K562 (cell line): ENCODE results near the gene UBASH3A. TPM values are rescaled to one million over a fixed set of nuclear protein-coding genes. Genes with fewer than 3 reads are reported as not detected.

ENCODE experiments used
- ATAC-seq: fragments of 200-7000 bp; cut with Tn5 transposase; 3 replicates; pipeline ENCODE4 v1.9.1; 2020; ENCODE audit warnings: moderate library complexity
- BruUV-seq: library from RNA; stranded (reverse); fragments of 400-500 nt; replicated peaks from 2 replicates; lab custom pipeline; 2021; lab: Mats Ljungman, UMichigan
- CTCF ChIA-PET: fragments of 300-600 bp; formaldehyde crosslinking; extraction: SDS; loops from one replicate; lab custom pipeline; 2021; ENCODE audit warnings: low intra/inter-chr PET ratio; lab: Yijun Ruan, JAX
- POLR2A ChIA-PET: fragments of 300-600, 350-650 bp; sonication (Branson Sonifier 250); formaldehyde crosslinking; extraction: SDS; loops from one replicate; lab custom pipeline; 2021; ENCODE audit warnings: antibody characterized with exemption, inconsistent platforms; lab: Yijun Ruan, JAX
- DNase-seq, 4 experiments: peaks; one replicate each; pipeline versions ENCODE4 v3.0.0 to v3.0.0-alpha.2; 2011 to 2018; ENCODE audit warnings: low spot score in 3 of 4, mixed read lengths in 3 of 4; ENCODE audit errors: extremely low read depth in 1 of 4
- FAIRE-seq: peaks from 2 replicates; lab custom pipeline; 2011; peaks lifted over from hg19 to GRCh38; lab: Jason Lieb, UNC
- H2AFZ ChIP-seq: 2 replicates; pipeline ENCODE4 v1.6.0; 2011; ENCODE audit warnings: low read depth, low read length, control low read depth, inconsistent platforms
- H3K27ac ChIP-seq: fragments of 200-600 bp; 3 replicates; pipeline ENCODE4 v1.8.0; 2011; ENCODE audit warnings: low read depth, mild to moderate bottlenecking, control low read depth, inconsistent platforms, low read length, moderate library complexity, mixed read lengths; ENCODE audit errors: extremely low read depth
- H3K27me3 ChIP-seq, 2 experiments: fragments of 300-600 bp in 1 of 2; 2 replicates in 1 of 2; 3 replicates in 1 of 2; pipeline versions ENCODE4 v1.6.0 to v1.8.0; 2011; ENCODE audit warnings: inconsistent platforms in 2 of 2, low read length in 2 of 2, mild to moderate bottlenecking in 1 of 2, mixed read lengths in 1 of 2, moderate library complexity in 1 of 2; ENCODE audit not compliant: control insufficient read depth in 2 of 2, insufficient read depth in 2 of 2
- H3K36me3 ChIP-seq: fragments of 300-600 bp; 3 replicates; pipeline ENCODE4 v1.8.0; 2011; ENCODE audit warnings: mild to moderate bottlenecking, low read length, inconsistent platforms; ENCODE audit not compliant: control insufficient read depth, insufficient read depth
- H3K4me1 ChIP-seq, 2 experiments: fragments of 200-600 bp in 1 of 2; replicated peaks in 1 of 2; 2 replicates in 1 of 2; 3 replicates in 1 of 2; pipeline versions ENCODE4 v1.5.1 to v1.8.0; 2011; ENCODE audit warnings: inconsistent platforms in 2 of 2, low read length in 2 of 2, mild to moderate bottlenecking in 1 of 2, mixed read lengths in 1 of 2, moderate library complexity in 1 of 2; ENCODE audit not compliant: control insufficient read depth in 2 of 2, insufficient read depth in 2 of 2
- H3K4me2 ChIP-seq: 2 replicates; pipeline ENCODE4 v1.6.1; 2011; ENCODE audit warnings: low read length, control low read depth, inconsistent platforms, mixed read lengths; ENCODE audit not compliant: insufficient read depth
- H3K4me3 ChIP-seq: fragments of 200-600 bp; sonication (generic), shearing (Covaris generic); 2 replicates; pipeline ENCODE4 v1.5.1; 2016; ENCODE audit warnings: control low read depth, inconsistent platforms
- H3K79me2 ChIP-seq: fragments of 200-600 bp; 3 replicates; pipeline ENCODE4 v1.8.0; 2011; ENCODE audit warnings: low read length, inconsistent platforms; ENCODE audit not compliant: control insufficient read depth, insufficient read depth
- H3K9ac ChIP-seq, 2 experiments: 2 replicates each; pipeline versions ENCODE4 v1.6.0 to v1.6.1; 2011; ENCODE audit warnings: low read depth in 2 of 2, low read length in 2 of 2, control low read depth in 1 of 2, inconsistent platforms in 1 of 2, mild to moderate bottlenecking in 1 of 2, mixed read lengths in 1 of 2; ENCODE audit not compliant: insufficient read depth in 1 of 2
- H3K9me1 ChIP-seq: one replicate; pipeline ENCODE4 v1.6.0; 2011; ENCODE audit warnings: inconsistent platforms, mild to moderate bottlenecking, low read length, moderate library complexity; ENCODE audit not compliant: control insufficient read depth, insufficient read depth
- H3K9me3 ChIP-seq: replicated peaks from 2 replicates; pipeline ENCODE4 v1.5.1; 2011; ENCODE audit warnings: low read depth, low read length, inconsistent platforms; ENCODE audit not compliant: control insufficient read depth, insufficient read depth
- H4K20me1 ChIP-seq: replicated peaks from 2 replicates; pipeline ENCODE4 v1.6.1; 2011; ENCODE audit warnings: low read length, inconsistent platforms, mixed read lengths; ENCODE audit not compliant: control insufficient read depth, insufficient read depth
- ARID2 ChIP-seq: fragments of 450-650 bp; IDR thresholded peaks from 2 replicates; pipeline ENCODE4 v1.6.1; 2017; ENCODE audit warnings: antibody characterized with exemption, mild to moderate bottlenecking
- BDP1 ChIP-seq: IDR thresholded peaks from 3 replicates; pipeline ENCODE4 v1.6.1; 2011; ENCODE audit not compliant: insufficient read length, insufficient read depth
- KDM1A ChIP-seq, 2 experiments: fragments of 450-650 bp; IDR thresholded peaks; 2 replicates each; pipeline ENCODE4 v1.6.1; 2016; ENCODE audit warnings: mild to moderate bottlenecking in 2 of 2
- MAFK ChIP-seq: IDR thresholded peaks from 2 replicates; pipeline ENCODE4 v1.6.1; 2011; ENCODE audit warnings: low read length, improper control_type of control experiment
- MEF2D ChIP-seq: conservative IDR thresholded peaks from 2 replicates; pipeline ENCODE4 v1.6.1; 2016; ENCODE audit warnings: low read depth, missing genetic modification characterization, missing compliant biosample characterization
- NFRKB ChIP-seq: fragments of 450-650 bp; IDR thresholded peaks from 2 replicates; pipeline ENCODE4 v1.6.1; 2016; ENCODE audit warnings: low read depth
- PHF21A ChIP-seq: fragments of 450-650 bp; IDR thresholded peaks from 2 replicates; pipeline ENCODE4 v1.6.1; 2017; ENCODE audit warnings: low read depth, borderline replicate concordance
- POLR3G ChIP-seq: IDR thresholded peaks from 2 replicates; pipeline ENCODE4 v1.6.1; 2011; ENCODE audit not compliant: insufficient read length, insufficient replicate concordance; ENCODE audit errors: extremely low read depth
- ZNF444 ChIP-seq: fragments of 250-450 bp; sonication (Bioruptor Pico); IDR thresholded peaks from 2 replicates; pipeline ENCODE4 v1.4.0; 2020; ENCODE audit warnings: mild to moderate bottlenecking, moderate library complexity
- WGBS: fragments of 100-300 bp; shearing (Covaris generic); methylation state at CpG from one replicate; pipeline ENCODE4 v1.1.6; 2016; ENCODE audit warnings: low coverage, mixed read lengths; ENCODE audit not compliant: insufficient coverage; ENCODE audit errors: missing lambda C conversion rate; 5-methylcytosine and 5-hydroxymethylcytosine counted together
- in situ Hi-C: fragments of 300-500 bp; cut with MboI; formaldehyde crosslinking; loops from 4 replicates; pipeline ENCODE4 v1.15.0; 2018; ENCODE audit warnings: inconsistent platforms, mixed read lengths
- intact Hi-C: fragments of 100-400 bp; cut with micrococcal nuclease; formaldehyde crosslinking; loops from 2 replicates; pipeline ENCODE4 v1.14.2; 2022
- polyA plus RNA-seq, 8 experiments: library from polyadenylated mRNA; depleted of rRNA in 4 of 8; stranded (reverse) in 5 of 8; unstranded in 3 of 8; fragments of >200 nt; fragmentation: Nextera tagmentation in 2 of 8; fragmentation: Illumina TruSeq in 1 of 8; extraction: Ambion mirVana in 2 of 8; extraction: Trizol in 1 of 8; gene quantifications; 2 replicates each; pipeline versions ENCODE4 v1.2.1 to v1.2.3, GENCODE V29; 2011 to 2014; ENCODE audit warnings: inconsistent platforms in 1 of 8, missing spikeins in 1 of 8
- total RNA-seq, 7 experiments: library from RNA; depleted of rRNA in 6 of 7; stranded (reverse); fragments of >200 nt in 6 of 7; fragmentation: Illumina TruSeq in 2 of 7; extraction: Trizol in 2 of 7; gene quantifications; 2 replicates each; pipeline versions ENCODE4 v1.2.1 to v1.2.3, GENCODE V29; 2011 to 2021; ENCODE audit warnings: low replicate concordance in 1 of 7
- TF ChIP-seq, protein P1 (sequence below), 2 experiments: IDR thresholded peaks; 2 replicates each; pipeline ENCODE4 v1.6.1; 2011; ENCODE audit warnings: borderline replicate concordance in 1 of 2, control low read depth in 1 of 2, low read depth in 1 of 2, low read length in 1 of 2, mild to moderate bottlenecking in 1 of 2, mixed read lengths in 1 of 2, moderate library complexity in 1 of 2; ENCODE audit not compliant: insufficient read depth in 1 of 2, insufficient read length in 1 of 2, poor library complexity in 1 of 2, severe bottlenecking in 1 of 2; ENCODE audit errors: extremely low read depth in 1 of 2
- TF ChIP-seq, protein P2 (sequence below): fragments of 450-650 bp; IDR thresholded peaks from 2 replicates; pipeline ENCODE4 v1.6.1; 2018; ENCODE audit not compliant: partially characterized antibody

The UBASH3A gene
- total and polyA plus RNA-seq, 9 of the 15 experiments (the other 6 are each of a cell fraction or from before 2014, with no cell fraction given), result 0.23 to 1.8 (median 1.1) TPM

- 26% methylated on average over 10 of the region's 10 CpGs for WGBS
- Histone ChIP-seq H3K27ac (no peak overlapping the region), H3K4me3 (no peak overlapping the region)
- no peak for DNase-seq
- TF ChIP-seq KDM1A (IDR thresholded peaks at IDR 0.05) (peak in 1 of 2 experiments; percentile 91; a peak in 2 of 4 replicates), BDP1 (no peak), ARID2 (0 out of 2 replicates have a peak, but pooled peaks have one; percentile 19)
- TF ChIP-seq, all 486 proteins: peak for 2
- peaks cover 0 to 12% of the 10 kb centered on the region in 2 experiments; a peak in 2 of 5 replicates for H3K4me1 ChIP-seq
- H3K9ac ChIP-seq, result no peak overlapping the region
- ATAC-seq (no peak), FAIRE-seq (peak; percentile 46)
- H4K20me1 ChIP-seq, result 0 out of 2 replicates have a peak, but pooled peaks cover 3% of the 10 kb centered on the region
- intact Hi-C loops, result no loop called here
- in situ Hi-C loops, result loop anchor here (5.0 to 10.0 kb wide), 3 partner anchors 70 to 290 kb away; partner anchors contain the start of gene TFF3
- POLR2A ChIA-PET, result no interaction called here
- BruUV-seq, result no TSS peak
- peaks cover 3 to 42% of the 10 kb centered on the region in 2 experiments; a peak in 4 of 5 replicates for H3K27me3 ChIP-seq
- H3K4me2 ChIP-seq, result no peak overlapping the region
- no peaks in the 10 kb centered on the region for H3K79me2 ChIP-seq
- H3K36me3 ChIP-seq, result no peaks in the 10 kb centered on the region
- no peaks in the 10 kb centered on the region for H3K9me1 ChIP-seq
- H2AFZ ChIP-seq, result no peak overlapping the region
- no peaks in the 10 kb centered on the region for H3K9me3 ChIP-seq
- CTCF ChIA-PET, result interaction anchor here (0.9 to 3.5 kb wide), 2 partner anchors 138 kb away, joined by 3 to 33 read pairs; no protein-coding TSS in a partner anchor
These were observed 44.0 kb downstream of the UBASH3A start for GRCh38 chr21:42447732-42448131.

DNA sequence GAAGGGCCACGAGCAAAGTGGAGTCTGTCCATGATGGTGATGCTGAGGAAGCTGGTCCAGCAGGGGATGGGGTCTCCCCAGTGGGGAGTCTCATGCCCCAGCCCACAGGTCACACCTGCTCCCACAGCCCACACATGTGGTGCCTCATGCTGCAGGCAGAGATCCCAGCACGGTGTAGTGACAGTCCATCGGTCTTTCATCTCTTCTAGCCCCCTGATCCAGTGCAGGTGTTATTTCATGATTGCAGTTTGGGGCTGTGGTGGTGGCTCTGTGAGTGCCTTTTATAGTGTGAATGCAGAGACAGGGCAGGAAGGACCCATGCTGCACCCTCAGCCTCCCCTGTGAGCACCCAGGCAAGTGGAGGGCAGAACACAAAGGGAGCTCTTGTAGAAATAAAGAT, 45.0 kb downstream of the UBASH3A start:
- no peak overlapping the region for H3K4me3 ChIP-seq
- BruUV-seq, result no TSS peak
- DNase-seq (no peak), ATAC-seq (no peak), FAIRE-seq (no peak)
- ChIA-PET POLR2A (no interaction called here), CTCF (interaction anchor here (2.7 to 3.5 kb wide), 2 partner anchors 139 to 303 kb away, joined by 27 to 33 read pairs; no protein-coding TSS in a partner anchor)
- no peaks in the 10 kb centered on the region for H3K9me1 ChIP-seq
- no peak overlapping the region for H3K27ac ChIP-seq
- H3K4me1 ChIP-seq, result peaks cover 0 to 13% of the 10 kb centered on the region in 2 experiments; a peak in 2 of 5 replicates
- no peak overlapping the region for H3K4me2 ChIP-seq
- H3K27me3 ChIP-seq, result peaks cover 3 to 51% of the 10 kb centered on the region in 2 experiments; a peak in 4 of 5 replicates
- no peak overlapping the region for H3K9ac ChIP-seq
- no peak overlapping the region for H2AFZ ChIP-seq
- intact Hi-C loops (no loop called here), in situ Hi-C loops (loop anchor here (5.0 to 10.0 kb wide), 3 partner anchors 71 to 291 kb away; partner anchors contain the start of gene TFF3)
- H3K36me3 ChIP-seq, result no peaks in the 10 kb centered on the region
- 2% methylated on average over 3 of the region's 3 CpGs for WGBS
- H3K9me3 ChIP-seq, result no peaks in the 10 kb centered on the region
- H3K79me2 ChIP-seq, result no peaks in the 10 kb centered on the region
- no peaks in the 10 kb centered on the region for H4K20me1 ChIP-seq
- TF ChIP-seq, protein P1, sequence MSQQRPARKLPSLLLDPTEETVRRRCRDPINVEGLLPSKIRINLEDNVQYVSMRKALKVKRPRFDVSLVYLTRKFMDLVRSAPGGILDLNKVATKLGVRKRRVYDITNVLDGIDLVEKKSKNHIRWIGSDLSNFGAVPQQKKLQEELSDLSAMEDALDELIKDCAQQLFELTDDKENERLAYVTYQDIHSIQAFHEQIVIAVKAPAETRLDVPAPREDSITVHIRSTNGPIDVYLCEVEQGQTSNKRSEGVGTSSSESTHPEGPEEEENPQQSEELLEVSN (IDR thresholded peaks at IDR 0.05; ENCODE audit: borderline replicate concordance in 1 of 2, extremely low read depth in 1 of 2, insufficient read depth in 1 of 2, insufficient read length in 1 of 2, low read depth in 1 of 2, low read length in 1 of 2, poor library complexity in 1 of 2, severe bottlenecking in 1 of 2), result no peak
- TF ChIP-seq MAFK (no peak), POLR3G (no peak), PHF21A (no peak), ZNF444 (CRISPR knock-in tag) (no peak), NFRKB (no peak), MEF2D (tag) (no peak)
- TF ChIP-seq, protein P2, sequence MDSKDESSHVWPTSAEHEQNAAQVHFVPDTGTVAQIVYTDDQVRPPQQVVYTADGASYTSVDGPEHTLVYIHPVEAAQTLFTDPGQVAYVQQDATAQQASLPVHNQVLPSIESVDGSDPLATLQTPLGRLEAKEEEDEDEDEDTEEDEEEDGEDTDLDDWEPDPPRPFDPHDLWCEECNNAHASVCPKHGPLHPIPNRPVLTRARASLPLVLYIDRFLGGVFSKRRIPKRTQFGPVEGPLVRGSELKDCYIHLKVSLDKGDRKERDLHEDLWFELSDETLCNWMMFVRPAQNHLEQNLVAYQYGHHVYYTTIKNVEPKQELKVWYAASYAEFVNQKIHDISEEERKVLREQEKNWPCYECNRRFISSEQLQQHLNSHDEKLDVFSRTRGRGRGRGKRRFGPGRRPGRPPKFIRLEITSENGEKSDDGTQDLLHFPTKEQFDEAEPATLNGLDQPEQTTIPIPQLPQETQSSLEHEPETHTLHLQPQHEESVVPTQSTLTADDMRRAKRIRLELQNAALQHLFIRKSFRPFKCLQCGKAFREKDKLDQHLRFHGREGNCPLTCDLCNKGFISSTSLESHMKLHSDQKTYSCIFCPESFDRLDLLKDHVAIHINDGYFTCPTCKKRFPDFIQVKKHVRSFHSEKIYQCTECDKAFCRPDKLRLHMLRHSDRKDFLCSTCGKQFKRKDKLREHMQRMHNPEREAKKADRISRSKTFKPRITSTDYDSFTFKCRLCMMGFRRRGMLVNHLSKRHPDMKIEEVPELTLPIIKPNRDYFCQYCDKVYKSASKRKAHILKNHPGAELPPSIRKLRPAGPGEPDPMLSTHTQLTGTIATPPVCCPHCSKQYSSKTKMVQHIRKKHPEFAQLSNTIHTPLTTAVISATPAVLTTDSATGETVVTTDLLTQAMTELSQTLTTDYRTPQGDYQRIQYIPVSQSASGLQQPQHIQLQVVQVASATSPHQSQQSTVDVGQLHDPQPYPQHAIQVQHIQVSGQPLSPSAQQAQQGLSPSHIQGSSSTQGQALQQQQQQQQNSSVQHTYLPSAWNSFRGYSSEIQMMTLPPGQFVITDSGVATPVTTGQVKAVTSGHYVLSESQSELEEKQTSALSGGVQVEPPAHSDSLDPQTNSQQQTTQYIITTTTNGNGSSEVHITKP, result no peak
